OCI-LY3 (cell line): ENCODE results near the gene ROBO1.

ENCODE experiments used
- EZH2phosphoT487 ChIP-seq: fragments of 200-600 bp; shearing (Covaris generic); IDR thresholded peaks from 2 replicates; pipeline ENCODE4 v1.6.1; 2018; ENCODE audit warnings: antibody characterized with exemption, mixed run types, low read depth
- TF ChIP-seq, protein P1 (sequence below): fragments of 200-600, 300-600 bp; sonication (generic); IDR thresholded peaks from 2 replicates; pipeline ENCODE4 v1.5.1; 2014; ENCODE audit warnings: antibody characterized with exemption, low read length, low read depth

DNA sequence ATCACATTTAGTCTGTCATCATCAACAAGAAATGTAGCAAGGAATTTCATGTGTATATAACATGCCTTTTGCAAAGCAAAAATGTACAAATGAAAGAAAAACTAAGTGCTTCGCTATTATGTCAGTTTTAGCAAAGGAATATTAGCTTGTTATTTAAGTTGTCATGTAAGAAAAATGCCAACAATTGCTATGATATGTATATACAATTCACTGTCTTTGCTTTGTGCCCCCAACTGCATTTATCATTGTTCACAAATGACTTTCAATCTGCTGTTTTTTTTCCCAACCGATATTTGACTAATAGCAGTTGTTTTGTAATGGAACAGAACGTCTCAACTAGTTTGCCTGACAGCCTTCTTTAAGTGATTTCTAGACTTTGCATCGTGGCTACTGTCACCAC is 207.1 kb downstream of the ROBO1 start:
- TF ChIP-seq, protein P1, sequence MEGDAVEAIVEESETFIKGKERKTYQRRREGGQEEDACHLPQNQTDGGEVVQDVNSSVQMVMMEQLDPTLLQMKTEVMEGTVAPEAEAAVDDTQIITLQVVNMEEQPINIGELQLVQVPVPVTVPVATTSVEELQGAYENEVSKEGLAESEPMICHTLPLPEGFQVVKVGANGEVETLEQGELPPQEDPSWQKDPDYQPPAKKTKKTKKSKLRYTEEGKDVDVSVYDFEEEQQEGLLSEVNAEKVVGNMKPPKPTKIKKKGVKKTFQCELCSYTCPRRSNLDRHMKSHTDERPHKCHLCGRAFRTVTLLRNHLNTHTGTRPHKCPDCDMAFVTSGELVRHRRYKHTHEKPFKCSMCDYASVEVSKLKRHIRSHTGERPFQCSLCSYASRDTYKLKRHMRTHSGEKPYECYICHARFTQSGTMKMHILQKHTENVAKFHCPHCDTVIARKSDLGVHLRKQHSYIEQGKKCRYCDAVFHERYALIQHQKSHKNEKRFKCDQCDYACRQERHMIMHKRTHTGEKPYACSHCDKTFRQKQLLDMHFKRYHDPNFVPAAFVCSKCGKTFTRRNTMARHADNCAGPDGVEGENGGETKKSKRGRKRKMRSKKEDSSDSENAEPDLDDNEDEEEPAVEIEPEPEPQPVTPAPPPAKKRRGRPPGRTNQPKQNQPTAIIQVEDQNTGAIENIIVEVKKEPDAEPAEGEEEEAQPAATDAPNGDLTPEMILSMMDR, result no peak
- TF ChIP-seq EZH2phosphoT487, result no peak
